HL-60 (cell line): ENCODE results near the gene COX8C.

Experiments
- DNase-seq, 2 experiments: peaks; one replicate each; pipeline ENCODE4 v3.0.0-alpha.2; 2010 to 2020; ENCODE audit warnings: low read depth in 1 of 2, low spot score in 1 of 2
- H3K27ac ChIP-seq: fragments of 250-450 bp; sonication (Bioruptor Pico); replicated peaks from 2 replicates; pipeline ENCODE4 v1.5.1; 2020; ENCODE audit warnings: mild to moderate bottlenecking, moderate library complexity
- H3K27me3 ChIP-seq: fragments of 250-450 bp; sonication (Bioruptor Pico); 2 replicates; pipeline ENCODE4 v1.5.1; 2021; ENCODE audit warnings: mild to moderate bottlenecking, moderate library complexity; ENCODE audit not compliant: insufficient read depth, poor library complexity, severe bottlenecking
- H3K4me3 ChIP-seq: replicated peaks from 2 replicates; pipeline ENCODE4 v1.5.1; 2011; ENCODE audit warnings: mild to moderate bottlenecking, control low read depth, low read length; ENCODE audit not compliant: insufficient read depth
- CTCF ChIP-seq: IDR thresholded peaks from one replicate; pipeline ENCODE4 v1.5.1; 2011; ENCODE audit warnings: low read length, control low read depth, inconsistent platforms; ENCODE audit not compliant: insufficient read depth
- GABPA ChIP-seq: IDR thresholded peaks from 2 replicates; pipeline ENCODE4 v1.6.1; 2012; ENCODE audit warnings: low read depth
- POLR2AphosphoS5 ChIP-seq: IDR thresholded peaks from 2 replicates; pipeline ENCODE4 v1.6.1; 2012; ENCODE audit warnings: low read depth
- REST ChIP-seq: IDR thresholded peaks from 2 replicates; pipeline ENCODE4 v1.6.1; 2012; ENCODE audit warnings: low read depth; ENCODE audit not compliant: insufficient replicate concordance
- SPI1 ChIP-seq: IDR thresholded peaks from 2 replicates; pipeline ENCODE4 v1.6.1; 2012; ENCODE audit warnings: low read depth, mild to moderate bottlenecking, borderline replicate concordance

COX8C gene

GRCh38 chr14:93315575-93315974, 31.4 kb upstream of the COX8C start:
- no peak overlapping the region for H3K4me3 ChIP-seq
- DNase-seq = no peak
- no peak for TF ChIP-seq GABPA
- TF ChIP-seq SPI1 = no peak
- TF ChIP-seq POLR2AphosphoS5 = no peak
- TF ChIP-seq REST = no peak
- no peak for TF ChIP-seq CTCF

GRCh38 chr14:93316716-93317115, 30.3 kb upstream of the COX8C start:
- DNase-seq = no peak
- TF ChIP-seq POLR2AphosphoS5 (no peak), SPI1 (no peak), CTCF (no peak), GABPA (no peak), REST (no peak)

More at GRCh38 chr14:93315575-93315974, 31.4 kb upstream of the COX8C start:
- H3K27ac ChIP-seq = no peak overlapping the region
- H3K27me3 ChIP-seq = no peaks in the 10 kb centered on the region

GRCh38 chr14:93317210-93317874, 29.6 kb upstream of the COX8C start:
- Histone ChIP-seq H3K27me3 (no peaks in the 10 kb centered on the region), H3K4me3 (no peak overlapping the region), H3K27ac (peak overlapping the region; percentile 52)
- no peak for DNase-seq
- TF ChIP-seq POLR2AphosphoS5 (no peak), REST (no peak), CTCF (no peak), SPI1 (no peak), GABPA (no peak)

More at GRCh38 chr14:93316716-93317115, 30.3 kb upstream of the COX8C start:
- no peak overlapping the region for H3K4me3 ChIP-seq
- H3K27me3 ChIP-seq = no peaks in the 10 kb centered on the region
- H3K27ac ChIP-seq = no peak overlapping the region
